ENCODE results near the gene CFAP20.
"Not testable (repeated sequence)": the region's sequence is repeated elsewhere in the genome, so short reads cannot be mapped to it uniquely, and the experiment has no call there.

The CFAP20 gene

GRCh38 chr16:58095575-58095960 lies 33.6 kb downstream of the CFAP20 start:
- DNase-seq: not testable (repeated sequence)

GRCh38 chr16:58094791-58095574 lies 34.2 kb downstream of the CFAP20 start:
- DNase-seq: no peak

GRCh38 chr16:58094026-58094425 lies 35.2 kb downstream of the CFAP20 start:
- DNase-seq: no peak

GRCh38 chr16:58090396-58090795 lies 38.8 kb downstream of the CFAP20 start:
- DNase-seq: not testable (repeated sequence)

GRCh38 chr16:58088091-58088490 lies 41.1 kb downstream of the CFAP20 start:
- no peak for DNase-seq

- no peak for DNase-seq
Measured at GRCh38 chr16:58087209-58087913, 41.8 kb downstream of the CFAP20 start.

GRCh38 chr16:58086381-58087208 lies 42.6 kb downstream of the CFAP20 start:
- DNase-seq: no peak

- no peak for DNase-seq
Measured at GRCh38 chr16:58085584-58086251, 43.5 kb downstream of the CFAP20 start.

GRCh38 chr16:58085171-58085570 lies 44.0 kb downstream of the CFAP20 start:
- no peak for DNase-seq

GRCh38 chr16:58084635-58085034 lies 44.5 kb downstream of the CFAP20 start:
- DNase-seq: no peak

GRCh38 chr16:58082381-58082780 lies 46.8 kb downstream of the CFAP20 start:
- DNase-seq: no peak

GRCh38 chr16:58080657-58081056 lies 48.5 kb downstream of the CFAP20 start:
- not testable (repeated sequence) for DNase-seq

GRCh38 chr16:58077796-58078195 lies 51.4 kb downstream of the CFAP20 start:
- no peak for DNase-seq

- DNase-seq: no peak
Measured at GRCh38 chr16:58076514-58076913, 52.7 kb downstream of the CFAP20 start.

GRCh38 chr16:58074657-58075056 lies 54.5 kb downstream of the CFAP20 start:
- DNase-seq: no peak

- DNase-seq: not testable (repeated sequence)
Measured at GRCh38 chr16:58073086-58073485, 56.1 kb downstream of the CFAP20 start.

GRCh38 chr16:58072134-58072533 lies 57.0 kb downstream of the CFAP20 start:
- DNase-seq: not testable (repeated sequence)

GRCh38 chr16:58070585-58070984 lies 58.6 kb downstream of the CFAP20 start:
- DNase-seq: no peak

Data from activated naive CD4-positive, alpha-beta T cell treated with anti-CD3 and anti-CD28 coated beads, Interleukin-2, amount 50 U/mL, for 16 hours (primary cell).